ENCODE data around the gene CRB3. TPM values are rescaled to one million over a fixed set of nuclear protein-coding genes. Genes with fewer than 3 reads are reported as not detected.

The CRB3 gene
- polyA plus RNA-seq, 2 of the 4 experiments (the other 2 are of a cell fraction): 1.9 to 5.7 TPM

DNA sequence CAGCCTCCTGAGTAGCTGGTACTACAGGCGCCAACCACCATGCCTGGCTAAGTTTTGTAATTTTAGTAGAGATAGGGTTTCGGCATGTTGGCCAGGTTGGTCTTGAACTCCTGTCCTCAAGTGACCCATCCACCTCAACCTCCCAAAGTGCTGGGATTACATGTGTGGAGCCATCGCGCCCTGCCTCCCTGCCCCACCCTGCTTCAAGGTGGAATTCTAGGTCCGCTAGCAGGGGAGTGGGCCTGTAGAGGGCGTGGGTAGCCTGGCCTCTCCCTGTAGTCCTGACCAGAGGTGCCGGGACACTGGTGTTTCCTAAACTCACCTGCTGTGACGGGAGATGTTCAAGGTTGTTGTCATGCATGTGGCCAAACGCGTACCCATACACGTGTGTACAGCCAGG, 30.9 kb upstream of the CRB3 start:
- Histone ChIP-seq H3K9me3 (no peaks in the 10 kb centered on the region), H3K4me1 (no peaks in the 10 kb centered on the region), H3K4me2 (no peak overlapping the region), H3K4me3 (no peak overlapping the region), H3K27ac (no peak overlapping the region)
- FAIRE-seq (no peak), DNase-seq (ENCODE audit: low read depth in 1 of 2, low spot score in 1 of 2) (no peak), ATAC-seq (no peak)
- ChIA-PET CTCF (no interaction called here), POLR2A (no interaction called here)
- TF ChIP-seq FOSB (CRISPR knock-in tag; IDR thresholded peaks at IDR 0.05) (no peak), BHLHE40 (IDR thresholded peaks at IDR 0.05; ENCODE audit: low read depth, low read length) (no peak), GATA3 (IDR thresholded peaks at IDR 0.05; ENCODE audit: borderline replicate concordance) (no peak), RCOR1 (IDR thresholded peaks at IDR 0.05; ENCODE audit: low read depth, low read length) (no peak), HEYL (CRISPR knock-in tag; IDR thresholded peaks at IDR 0.05) (no peak), SREBF2 (IDR thresholded peaks at IDR 0.05) (no peak)
- TF ChIP-seq, protein P1, sequence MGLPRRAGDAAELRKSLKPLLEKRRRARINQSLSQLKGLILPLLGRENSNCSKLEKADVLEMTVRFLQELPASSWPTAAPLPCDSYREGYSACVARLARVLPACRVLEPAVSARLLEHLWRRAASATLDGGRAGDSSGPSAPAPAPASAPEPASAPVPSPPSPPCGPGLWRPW (IDR thresholded peaks at IDR 0.05): no peak
- TF ChIP-seq, protein P2, sequence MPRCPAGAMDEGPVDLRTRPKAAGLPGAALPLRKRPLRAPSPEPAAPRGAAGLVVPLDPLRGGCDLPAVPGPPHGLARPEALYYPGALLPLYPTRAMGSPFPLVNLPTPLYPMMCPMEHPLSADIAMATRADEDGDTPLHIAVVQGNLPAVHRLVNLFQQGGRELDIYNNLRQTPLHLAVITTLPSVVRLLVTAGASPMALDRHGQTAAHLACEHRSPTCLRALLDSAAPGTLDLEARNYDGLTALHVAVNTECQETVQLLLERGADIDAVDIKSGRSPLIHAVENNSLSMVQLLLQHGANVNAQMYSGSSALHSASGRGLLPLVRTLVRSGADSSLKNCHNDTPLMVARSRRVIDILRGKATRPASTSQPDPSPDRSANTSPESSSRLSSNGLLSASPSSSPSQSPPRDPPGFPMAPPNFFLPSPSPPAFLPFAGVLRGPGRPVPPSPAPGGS (IDR thresholded peaks at IDR 0.05): no peak
- WGBS (ENCODE audit: missing lambda C conversion rate): 96% methylated on average over 4 of the region's 11 CpGs

DNA sequence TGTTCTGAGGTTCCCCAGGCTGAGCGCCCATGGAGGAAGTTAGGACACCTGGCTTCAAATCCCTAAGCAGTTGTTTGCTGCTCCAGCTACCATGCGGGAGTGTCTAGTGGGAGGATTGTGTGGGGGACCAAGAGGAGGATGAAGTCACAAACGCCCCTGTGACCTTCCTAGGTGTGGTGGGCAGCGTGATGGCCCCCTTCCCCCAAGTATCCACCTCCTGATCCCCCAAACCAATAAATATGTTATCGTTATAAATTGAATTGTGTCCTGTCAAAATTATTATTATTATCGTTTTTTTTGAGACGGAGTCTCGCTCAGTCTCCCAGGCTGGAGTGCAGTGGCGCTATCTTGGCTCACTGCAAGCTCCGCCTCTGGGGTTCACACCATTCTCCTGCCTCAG, 30.4 kb upstream of the CRB3 start, which contains the start of gene SLC25A41:
SLC25A41 (minus strand) TSS at position 101 of the 400 bp plus-strand sequence; CDS start at position 31, 70 bp downstream.
- Histone ChIP-seq H3K4me1 (no peaks in the 10 kb centered on the region), H3K4me3 (no peak within 1 kb of the TSS), H3K9me3 (no peaks in the 10 kb centered on the region), H3K27ac (no peak within 1 kb of the TSS), H3K4me2 (no peak within 1 kb of the TSS)
- ChIA-PET CTCF (interaction anchor here (1.3 to 1.4 kb wide), 2 partner anchors 8 to 16 kb away, joined by 3 to 4 read pairs; no protein-coding TSS in a partner anchor), POLR2A (no interaction called here)
- no peak for DNase-seq (ENCODE audit: low read depth in 1 of 2, low spot score in 1 of 2)
- no peak for FAIRE-seq
- no peak for ATAC-seq
- TF ChIP-seq FOSL2 (IDR thresholded peaks at IDR 0.05) (no peak), FOSL2 (CRISPR knock-in tag; IDR thresholded peaks at IDR 0.05) (no peak), CBX2 (IDR thresholded peaks at IDR 0.05; ENCODE audit: borderline replicate concordance, low read depth) (no peak), TFCP2L1 (CRISPR knock-in tag; IDR thresholded peaks at IDR 0.05) (no peak), SMC3 (IDR thresholded peaks at IDR 0.05) (no peak), MAFK (IDR thresholded peaks at IDR 0.05; ENCODE audit: partially characterized antibody) (no peak)
- TF ChIP-seq, protein P3, sequence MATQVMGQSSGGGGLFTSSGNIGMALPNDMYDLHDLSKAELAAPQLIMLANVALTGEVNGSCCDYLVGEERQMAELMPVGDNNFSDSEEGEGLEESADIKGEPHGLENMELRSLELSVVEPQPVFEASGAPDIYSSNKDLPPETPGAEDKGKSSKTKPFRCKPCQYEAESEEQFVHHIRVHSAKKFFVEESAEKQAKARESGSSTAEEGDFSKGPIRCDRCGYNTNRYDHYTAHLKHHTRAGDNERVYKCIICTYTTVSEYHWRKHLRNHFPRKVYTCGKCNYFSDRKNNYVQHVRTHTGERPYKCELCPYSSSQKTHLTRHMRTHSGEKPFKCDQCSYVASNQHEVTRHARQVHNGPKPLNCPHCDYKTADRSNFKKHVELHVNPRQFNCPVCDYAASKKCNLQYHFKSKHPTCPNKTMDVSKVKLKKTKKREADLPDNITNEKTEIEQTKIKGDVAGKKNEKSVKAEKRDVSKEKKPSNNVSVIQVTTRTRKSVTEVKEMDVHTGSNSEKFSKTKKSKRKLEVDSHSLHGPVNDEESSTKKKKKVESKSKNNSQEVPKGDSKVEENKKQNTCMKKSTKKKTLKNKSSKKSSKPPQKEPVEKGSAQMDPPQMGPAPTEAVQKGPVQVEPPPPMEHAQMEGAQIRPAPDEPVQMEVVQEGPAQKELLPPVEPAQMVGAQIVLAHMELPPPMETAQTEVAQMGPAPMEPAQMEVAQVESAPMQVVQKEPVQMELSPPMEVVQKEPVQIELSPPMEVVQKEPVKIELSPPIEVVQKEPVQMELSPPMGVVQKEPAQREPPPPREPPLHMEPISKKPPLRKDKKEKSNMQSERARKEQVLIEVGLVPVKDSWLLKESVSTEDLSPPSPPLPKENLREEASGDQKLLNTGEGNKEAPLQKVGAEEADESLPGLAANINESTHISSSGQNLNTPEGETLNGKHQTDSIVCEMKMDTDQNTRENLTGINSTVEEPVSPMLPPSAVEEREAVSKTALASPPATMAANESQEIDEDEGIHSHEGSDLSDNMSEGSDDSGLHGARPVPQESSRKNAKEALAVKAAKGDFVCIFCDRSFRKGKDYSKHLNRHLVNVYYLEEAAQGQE (IDR thresholded peaks at IDR 0.05): no peak
- TF ChIP-seq, protein P4, sequence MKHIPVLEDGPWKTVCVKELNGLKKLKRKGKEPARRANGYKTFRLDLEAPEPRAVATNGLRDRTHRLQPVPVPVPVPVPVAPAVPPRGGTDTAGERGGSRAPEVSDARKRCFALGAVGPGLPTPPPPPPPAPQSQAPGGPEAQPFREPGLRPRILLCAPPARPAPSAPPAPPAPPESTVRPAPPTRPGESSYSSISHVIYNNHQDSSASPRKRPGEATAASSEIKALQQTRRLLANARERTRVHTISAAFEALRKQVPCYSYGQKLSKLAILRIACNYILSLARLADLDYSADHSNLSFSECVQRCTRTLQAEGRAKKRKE (CRISPR knock-in tag; IDR thresholded peaks at IDR 0.05; ENCODE audit: low read depth): no peak
- TF ChIP-seq, protein P5, sequence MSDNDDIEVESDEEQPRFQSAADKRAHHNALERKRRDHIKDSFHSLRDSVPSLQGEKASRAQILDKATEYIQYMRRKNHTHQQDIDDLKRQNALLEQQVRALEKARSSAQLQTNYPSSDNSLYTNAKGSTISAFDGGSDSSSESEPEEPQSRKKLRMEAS (IDR thresholded peaks at IDR 0.05): no peak
- WGBS (ENCODE audit: missing lambda C conversion rate): 77% methylated on average over 10 of the region's 10 CpGs

DNA sequence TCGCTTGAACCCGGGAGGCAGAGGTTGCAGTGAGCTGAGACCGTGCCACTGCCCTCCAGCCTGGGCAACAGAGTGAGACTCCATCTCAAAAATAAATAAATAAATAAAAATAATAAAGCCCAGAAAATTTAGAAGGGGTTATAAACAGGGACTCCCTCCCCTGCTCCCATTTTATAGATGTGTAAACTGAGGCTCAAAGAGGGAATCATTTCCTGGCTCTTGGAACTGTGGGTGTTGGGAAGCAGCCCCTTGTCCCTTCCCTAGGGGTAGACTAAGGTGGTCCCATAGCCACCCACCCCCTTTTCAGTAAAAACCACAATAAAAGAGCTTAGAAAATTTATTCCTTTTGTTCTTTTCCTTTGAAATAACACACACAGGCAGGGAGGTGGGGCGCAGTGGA, 24.3 kb upstream of the CRB3 start:
- FAIRE-seq (no peak), ATAC-seq (no peak), DNase-seq (ENCODE audit: low read depth in 1 of 2, low spot score in 1 of 2) (no peak)
- H3K4me1 ChIP-seq: no peaks in the 10 kb centered on the region
- H3K4me3 ChIP-seq: no peak overlapping the region
- ChIA-PET POLR2A (no interaction called here), CTCF (interaction anchor here (0.6 kb wide), 1 partner anchor 38 kb away, joined by 4 read pairs; no protein-coding TSS in a partner anchor)
- H3K9me3 ChIP-seq: no peaks in the 10 kb centered on the region
- WGBS (ENCODE audit: missing lambda C conversion rate): 77% methylated on average over 3 of the region's 4 CpGs
- no peak overlapping the region for H3K4me2 ChIP-seq
- no peak overlapping the region for H3K27ac ChIP-seq
- TF ChIP-seq, protein P1 (IDR thresholded peaks at IDR 0.05): no peak
- TF ChIP-seq, protein P6, sequence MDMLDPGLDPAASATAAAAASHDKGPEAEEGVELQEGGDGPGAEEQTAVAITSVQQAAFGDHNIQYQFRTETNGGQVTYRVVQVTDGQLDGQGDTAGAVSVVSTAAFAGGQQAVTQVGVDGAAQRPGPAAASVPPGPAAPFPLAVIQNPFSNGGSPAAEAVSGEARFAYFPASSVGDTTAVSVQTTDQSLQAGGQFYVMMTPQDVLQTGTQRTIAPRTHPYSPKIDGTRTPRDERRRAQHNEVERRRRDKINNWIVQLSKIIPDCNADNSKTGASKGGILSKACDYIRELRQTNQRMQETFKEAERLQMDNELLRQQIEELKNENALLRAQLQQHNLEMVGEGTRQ (IDR thresholded peaks at IDR 0.05): no peak
- TF ChIP-seq ZC3H11A (IDR thresholded peaks at IDR 0.05) (no peak), HEYL (CRISPR knock-in tag; IDR thresholded peaks at IDR 0.05) (no peak), EP300 (IDR thresholded peaks at IDR 0.05) (no peak), RARB (CRISPR knock-in tag; IDR thresholded peaks at IDR 0.05) (no peak), MYC (IDR thresholded peaks at IDR 0.05; ENCODE audit: borderline replicate concordance, low read length) (no peak), RCOR1 (IDR thresholded peaks at IDR 0.05; ENCODE audit: low read depth, low read length) (no peak), POLR2AphosphoS2 (conservative IDR thresholded peaks at IDR 0.05; ENCODE audit: low read length) (no peak)
- TF ChIP-seq, protein P7, sequence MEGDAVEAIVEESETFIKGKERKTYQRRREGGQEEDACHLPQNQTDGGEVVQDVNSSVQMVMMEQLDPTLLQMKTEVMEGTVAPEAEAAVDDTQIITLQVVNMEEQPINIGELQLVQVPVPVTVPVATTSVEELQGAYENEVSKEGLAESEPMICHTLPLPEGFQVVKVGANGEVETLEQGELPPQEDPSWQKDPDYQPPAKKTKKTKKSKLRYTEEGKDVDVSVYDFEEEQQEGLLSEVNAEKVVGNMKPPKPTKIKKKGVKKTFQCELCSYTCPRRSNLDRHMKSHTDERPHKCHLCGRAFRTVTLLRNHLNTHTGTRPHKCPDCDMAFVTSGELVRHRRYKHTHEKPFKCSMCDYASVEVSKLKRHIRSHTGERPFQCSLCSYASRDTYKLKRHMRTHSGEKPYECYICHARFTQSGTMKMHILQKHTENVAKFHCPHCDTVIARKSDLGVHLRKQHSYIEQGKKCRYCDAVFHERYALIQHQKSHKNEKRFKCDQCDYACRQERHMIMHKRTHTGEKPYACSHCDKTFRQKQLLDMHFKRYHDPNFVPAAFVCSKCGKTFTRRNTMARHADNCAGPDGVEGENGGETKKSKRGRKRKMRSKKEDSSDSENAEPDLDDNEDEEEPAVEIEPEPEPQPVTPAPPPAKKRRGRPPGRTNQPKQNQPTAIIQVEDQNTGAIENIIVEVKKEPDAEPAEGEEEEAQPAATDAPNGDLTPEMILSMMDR (IDR thresholded peaks at IDR 0.05): no peak
- TF ChIP-seq, protein P4 (CRISPR knock-in tag; IDR thresholded peaks at IDR 0.05; ENCODE audit: low read depth): no peak

Data from A549 (cell line).